Endothelial cell (in vitro differentiated cells): ENCODE measurements around the gene PYDC1. TPM values are rescaled to one million over a fixed set of nuclear protein-coding genes. Genes with fewer than 3 reads are reported as not detected.
"Not testable (repeated sequence)": the region's sequence is repeated elsewhere in the genome, so short reads cannot be mapped to it uniquely, and the experiment has no call there.

Experiments
- DNase-seq: peaks from one replicate; pipeline ENCODE4 v3.0.0; 2021; ENCODE audit warnings: low spot score
- H3K27ac Mint-ChIP-seq: one replicate; pipeline ENCODE4 v1.8.0; 2021; ENCODE audit warnings: mixed read lengths, inconsistent platforms; ENCODE audit not compliant: unreplicated experiment
- H3K27me3 Mint-ChIP-seq: one replicate; pipeline ENCODE4 v1.8.0; 2021; ENCODE audit warnings: mild to moderate bottlenecking, moderate library complexity, mixed read lengths, inconsistent platforms; ENCODE audit not compliant: unreplicated experiment
- H3K36me3 Mint-ChIP-seq: one replicate; pipeline ENCODE4 v1.8.0; 2021; ENCODE audit warnings: mild to moderate bottlenecking, low read depth, mixed read lengths, inconsistent platforms; ENCODE audit not compliant: unreplicated experiment
- H3K4me1 Mint-ChIP-seq: one replicate; pipeline ENCODE4 v1.8.0; 2021; ENCODE audit warnings: mild to moderate bottlenecking, mixed read lengths, inconsistent platforms; ENCODE audit not compliant: unreplicated experiment
- H3K4me3 Mint-ChIP-seq: one replicate; pipeline ENCODE4 v1.8.0; 2021; ENCODE audit warnings: mild to moderate bottlenecking, mixed read lengths, inconsistent platforms; ENCODE audit not compliant: unreplicated experiment
- H3K9me3 Mint-ChIP-seq: one replicate; pipeline ENCODE4 v1.8.0; 2021; ENCODE audit warnings: mixed read lengths, inconsistent platforms; ENCODE audit not compliant: unreplicated experiment
- CTCF ChIP-seq: fragments of 200-600 bp; sonication (generic); IDR thresholded peaks from one replicate; pipeline ENCODE4 v1.5.0; 2021; ENCODE audit warnings: antibody characterized with exemption; ENCODE audit not compliant: unreplicated experiment
- total RNA-seq: library from RNA; stranded (reverse); fragmentation: NEBNext Ultra II Directional; extraction: Animal tissue kit (Norgen Biotek cat#: 25700); gene quantifications from one replicate; pipeline ENCODE4 v1.2.1, GENCODE V29; 2021; ENCODE audit not compliant: unreplicated experiment

The PYDC1 gene
- total RNA-seq, 1 donor from 2014 or later = not detected

- Mint-ChIP-seq H3K4me1 (peaks cover 36% of the 10 kb centered on the region), H3K27me3 (peaks cover 26% of the 10 kb centered on the region), H3K27ac (peak overlapping the region; percentile 86), H3K9me3 (no peaks in the 10 kb centered on the region), H3K36me3 (peaks cover 29% of the 10 kb centered on the region), H3K4me3 (peak overlapping the region; percentile 93)
- peak; percentile 21 for DNase-seq
- no peak for TF ChIP-seq CTCF
Measured at GRCh38 chr16:31179219-31179746, 37.7 kb downstream of the PYDC1 start.

GRCh38 chr16:31177136-31177535, 39.8 kb downstream of the PYDC1 start:
- H3K4me1 Mint-ChIP-seq = peaks cover 15% of the 10 kb centered on the region
- no peak overlapping the region for H3K27ac Mint-ChIP-seq
- no peaks in the 10 kb centered on the region for H3K9me3 Mint-ChIP-seq
- no peak for TF ChIP-seq CTCF
- H3K4me3 Mint-ChIP-seq = no peak overlapping the region
- DNase-seq = no peak
- H3K27me3 Mint-ChIP-seq = peaks cover 15% of the 10 kb centered on the region
- peaks cover 9% of the 10 kb centered on the region for H3K36me3 Mint-ChIP-seq

GRCh38 chr16:31170048-31170447, 46.9 kb downstream of the PYDC1 start:
- not testable (repeated sequence) for H3K36me3 Mint-ChIP-seq, H3K4me3 Mint-ChIP-seq, H3K9me3 Mint-ChIP-seq, H3K4me1 Mint-ChIP-seq, DNase-seq, H3K27me3 Mint-ChIP-seq, H3K27ac Mint-ChIP-seq

- Mint-ChIP-seq H3K36me3 (no peaks in the 10 kb centered on the region), H3K9me3 (no peaks in the 10 kb centered on the region), H3K4me3 (no peak overlapping the region), H3K27ac (no peak overlapping the region), H3K4me1 (no peaks in the 10 kb centered on the region), H3K27me3 (peaks cover 4% of the 10 kb centered on the region)
- no peak for TF ChIP-seq CTCF
- no peak for DNase-seq
Measured at GRCh38 chr16:31168848-31169247, 48.1 kb downstream of the PYDC1 start.

GRCh38 chr16:31167315-31167714, 49.6 kb downstream of the PYDC1 start:
- H3K4me1 Mint-ChIP-seq = no peaks in the 10 kb centered on the region
- H3K9me3 Mint-ChIP-seq = no peaks in the 10 kb centered on the region
- no peak for DNase-seq
- no peak overlapping the region for H3K4me3 Mint-ChIP-seq
- no peaks in the 10 kb centered on the region for H3K36me3 Mint-ChIP-seq
- no peak overlapping the region for H3K27ac Mint-ChIP-seq
- TF ChIP-seq CTCF = no peak
- H3K27me3 Mint-ChIP-seq = peaks cover 7% of the 10 kb centered on the region

Other genes with a start within 250 kb of the PYDC1 start
- 5.3 TPM for gene HSD3B7, start 231.9 kb downstream of the PYDC1 start, total RNA-seq
- 5.5 TPM for gene STX1B, start 206.5 kb downstream of the PYDC1 start, total RNA-seq
- 74.2 TPM for gene STX4, start 183.6 kb downstream of the PYDC1 start, total RNA-seq
- gene ZNF668, start 142.9 kb downstream of the PYDC1 start, total RNA-seq = 13.6 TPM
- gene ZNF646, start 142.7 kb downstream of the PYDC1 start, total RNA-seq = 25.5 TPM
- gene PRSS53, start 128.2 kb downstream of the PYDC1 start, total RNA-seq = 1.8 TPM
- 59.6 TPM for gene VKORC1, start 122.3 kb downstream of the PYDC1 start, total RNA-seq
- 56.8 TPM for gene BCKDK, start 108.7 kb downstream of the PYDC1 start, total RNA-seq
- 49.7 TPM for gene KAT8, start 99.5 kb downstream of the PYDC1 start, total RNA-seq
- gene PRSS8, start 81.4 kb downstream of the PYDC1 start, total RNA-seq = 3.8 TPM
- gene PRSS36, start 67.1 kb downstream of the PYDC1 start, total RNA-seq = 0.74 TPM
- 590 TPM for gene FUS, start 37.0 kb downstream of the PYDC1 start, total RNA-seq
- 35.6 TPM for gene PYCARD, start 14.4 kb downstream of the PYDC1 start, total RNA-seq
- 0.18 TPM for gene TRIM72, start 3.0 kb downstream of the PYDC1 start, total RNA-seq
- gene ITGAM, start 42.8 kb upstream of the PYDC1 start, total RNA-seq = 0.74 TPM
- gene ITGAX, start 138.0 kb upstream of the PYDC1 start, total RNA-seq = not detected
- not detected for gene ITGAD, start 176.2 kb upstream of the PYDC1 start, total RNA-seq
- gene COX6A2, start 211.2 kb upstream of the PYDC1 start, total RNA-seq = not detected
- gene ZNF843, start 225.7 kb upstream of the PYDC1 start, total RNA-seq = 2.5 TPM
- gene ARMC5, start 242.4 kb upstream of the PYDC1 start, total RNA-seq = 15.9 TPM